HAP-1 (cell line): ENCODE data around the gene ZNF610.

Experiments
- DNase-seq, 2 experiments: peaks; one replicate each; pipeline ENCODE4 v3.0.0-alpha.2; 2016 to 2020; ENCODE audit warnings: low spot score in 2 of 2
- H3K27me3 ChIP-seq: fragments of 250-450 bp; sonication (Bioruptor Pico); 2 replicates; pipeline ENCODE4 v1.5.1; 2020; ENCODE audit warnings: low read depth, mild to moderate bottlenecking, moderate library complexity
- H3K36me3 ChIP-seq: fragments of 250-450 bp; sonication (Bioruptor Pico); replicated peaks from 2 replicates; pipeline ENCODE4 v1.5.1; 2020; ENCODE audit warnings: mild to moderate bottlenecking
- H3K4me1 ChIP-seq: fragments of 250-450 bp; sonication (Bioruptor Pico); 2 replicates; pipeline ENCODE4 v1.5.1; 2020; ENCODE audit warnings: mild to moderate bottlenecking
- H3K4me3 ChIP-seq: fragments of 250-450 bp; sonication (Bioruptor Pico); 2 replicates; pipeline ENCODE4 v1.5.1; 2020; ENCODE audit warnings: mild to moderate bottlenecking, moderate library complexity
- H3K9me3 ChIP-seq: fragments of 250-450 bp; sonication (Bioruptor Pico); 2 replicates; pipeline ENCODE4 v1.5.1; 2020; ENCODE audit warnings: mild to moderate bottlenecking, moderate library complexity
- in situ Hi-C: fragments of 300-500 bp; cut with MboI; formaldehyde crosslinking; loops from 3 replicates; pipeline ENCODE4 v1.14.3; 2020; ENCODE audit warnings: low sequenced_read_pairs, inconsistent platforms, mixed read lengths

Gene ZNF610

DNA sequence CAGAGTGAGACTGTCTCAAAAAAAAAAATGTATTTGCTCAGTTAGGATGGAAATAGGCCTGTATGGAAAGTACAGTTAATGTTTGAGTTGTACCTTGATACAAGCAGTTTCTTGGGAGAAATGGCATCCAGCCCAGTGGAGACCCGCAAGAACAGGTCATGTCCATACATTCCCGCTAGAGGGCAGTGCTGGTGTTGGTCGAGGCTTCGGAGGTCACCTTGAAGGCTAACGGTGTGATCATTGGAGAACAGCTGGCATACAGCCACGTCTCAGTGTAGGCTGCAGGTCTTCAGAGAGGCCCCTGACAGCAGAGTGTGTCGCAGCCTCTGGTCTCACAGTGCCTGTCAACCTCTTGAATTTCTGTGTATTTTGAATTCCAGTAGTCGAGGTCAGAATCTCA is 7.5 kb downstream of the ZNF610 start:
- in situ Hi-C loops, result no loop called here
- Histone ChIP-seq H3K4me1 (no peaks in the 10 kb centered on the region), H3K4me3 (no peak overlapping the region), H3K9me3 (no peaks in the 10 kb centered on the region), H3K27me3 (no peaks in the 10 kb centered on the region), H3K36me3 (no peaks in the 10 kb centered on the region)
- peak in 1 of 2 experiments; percentile 56 for DNase-seq

DNA sequence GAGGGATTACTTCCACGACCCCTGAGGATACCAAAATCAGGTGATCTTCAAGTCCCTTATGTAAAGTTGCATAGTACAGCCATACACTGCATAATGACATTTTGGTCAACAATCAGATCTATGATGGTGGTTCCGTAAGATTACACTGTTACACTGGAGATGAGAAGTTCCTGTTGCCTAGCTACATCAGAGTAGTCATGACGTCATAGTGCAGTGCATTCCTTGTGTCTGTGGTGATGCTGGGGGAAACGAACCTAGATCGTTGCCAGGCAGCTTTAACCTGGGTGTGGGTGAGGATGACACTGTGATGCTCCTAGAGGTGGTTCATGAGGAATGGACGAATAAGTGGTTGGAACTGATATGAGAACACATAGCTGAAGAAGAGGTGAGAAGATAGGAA is 9.1 kb downstream of the ZNF610 start:
- in situ Hi-C loops, result no loop called here
- Histone ChIP-seq H3K4me3 (no peak overlapping the region), H3K36me3 (no peaks in the 10 kb centered on the region), H3K27me3 (no peaks in the 10 kb centered on the region), H3K9me3 (no peaks in the 10 kb centered on the region; the same call in 1 of the 2 replicates), H3K4me1 (no peaks in the 10 kb centered on the region)
- no peak for DNase-seq

DNA sequence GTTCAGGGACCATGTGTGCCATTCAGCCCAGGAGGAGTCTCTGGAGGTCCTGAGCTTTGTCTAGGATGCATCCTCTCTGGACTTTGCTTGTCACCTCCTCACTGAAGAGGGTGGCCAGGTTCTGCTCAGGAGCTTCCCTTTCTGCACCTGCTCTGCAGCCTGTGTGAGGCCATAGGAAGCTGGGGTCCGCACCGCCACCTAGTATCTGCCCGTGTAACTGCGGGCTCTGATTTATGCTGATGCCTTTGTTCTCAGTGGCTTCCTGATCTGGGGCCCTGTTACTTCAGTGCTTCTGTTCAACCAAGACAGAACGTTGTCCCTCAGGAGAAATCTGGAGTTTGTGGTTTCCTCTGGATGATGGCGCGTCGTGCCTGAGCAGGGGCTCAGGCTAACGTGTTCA is 15.5 kb downstream of the ZNF610 start:
- Histone ChIP-seq H3K36me3 (no peaks in the 10 kb centered on the region), H3K9me3 (no peaks in the 10 kb centered on the region; the same call in 1 of the 2 replicates), H3K4me3 (no peak overlapping the region), H3K27me3 (no peaks in the 10 kb centered on the region), H3K4me1 (no peaks in the 10 kb centered on the region)
- DNase-seq, result no peak
- in situ Hi-C loops, result no loop called here

DNA sequence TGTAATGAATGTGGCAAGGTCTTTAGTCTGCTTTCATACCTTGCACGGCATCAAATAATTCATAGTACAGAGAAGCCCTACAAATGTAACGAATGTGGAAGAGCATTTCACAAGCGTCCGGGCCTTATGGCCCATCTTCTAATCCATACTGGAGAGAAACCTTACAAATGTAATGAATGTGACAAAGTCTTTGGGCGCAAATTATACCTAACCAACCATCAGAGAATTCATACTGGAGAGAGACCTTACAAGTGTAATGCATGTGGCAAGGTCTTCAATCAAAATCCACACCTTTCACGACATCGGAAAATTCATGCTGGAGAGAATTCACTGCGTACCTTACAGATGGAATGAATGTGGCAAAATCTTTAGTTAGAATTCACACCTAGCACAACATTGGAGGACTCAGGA is 30.4 kb downstream of the ZNF610 start:
- no peaks in the 10 kb centered on the region; the same call in 1 of the 2 replicates for H3K9me3 ChIP-seq
- H3K4me3 ChIP-seq, result no peak overlapping the region
- H3K36me3 ChIP-seq, result no peaks in the 10 kb centered on the region
- H3K27me3 ChIP-seq, result no peaks in the 10 kb centered on the region
- DNase-seq, result no peak
- in situ Hi-C loops, result no loop called here
- no peaks in the 10 kb centered on the region for H3K4me1 ChIP-seq

DNA sequence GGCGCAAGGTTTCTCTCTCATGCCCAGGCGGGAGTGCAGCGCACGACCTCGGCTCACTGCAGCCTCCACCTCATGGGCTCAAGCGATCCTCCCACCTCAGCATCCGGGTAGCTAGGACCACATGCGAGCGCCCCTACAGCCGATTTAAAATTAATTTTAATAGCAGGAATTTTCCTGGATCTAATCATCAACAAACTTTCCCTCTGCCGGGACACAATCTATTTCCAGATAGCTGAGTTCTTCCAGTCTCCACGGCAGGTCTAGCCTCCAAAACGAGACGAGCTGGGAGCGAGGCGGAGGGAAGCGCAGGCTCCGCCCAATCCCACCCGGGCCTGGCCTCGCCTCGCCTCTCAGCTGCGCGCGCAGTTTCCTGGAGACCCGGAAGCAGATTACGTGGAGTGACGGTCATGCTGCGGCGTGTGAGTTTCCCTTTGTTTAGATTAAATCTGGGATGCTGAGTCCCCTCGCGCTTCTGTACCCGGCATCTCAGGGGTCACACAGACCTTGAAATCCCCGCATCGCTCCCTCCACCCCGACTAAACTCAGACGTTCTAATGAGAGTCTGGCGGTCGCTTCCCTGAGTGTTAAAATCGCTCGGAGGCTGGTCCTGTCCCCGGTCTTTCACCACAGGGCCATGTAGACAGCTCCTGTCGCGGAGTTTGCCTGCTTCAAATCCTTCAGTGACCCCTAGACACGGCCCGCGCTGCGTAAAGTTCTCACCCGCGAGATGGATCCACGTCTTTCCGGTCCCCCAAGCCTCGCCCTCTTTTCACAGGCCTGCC is 33.7 kb downstream of the ZNF610 start, which contains the start of gene ZNF880:
TSS of gene ZNF880 (plus strand) at position 365 of the 782 bp plus-strand sequence. CDS start at position 408, 43 bp downstream.
- no peaks in the 10 kb centered on the region for H3K27me3 ChIP-seq
- H3K4me3 ChIP-seq, result no peak within 1 kb of the TSS
- in situ Hi-C loops, result no loop called here
- no peaks in the 10 kb centered on the region for H3K36me3 ChIP-seq
- H3K9me3 ChIP-seq, result no peaks in the 10 kb centered on the region; the same call in 1 of the 2 replicates
- DNase-seq, result no peak
- no peaks in the 10 kb centered on the region for H3K4me1 ChIP-seq

DNA sequence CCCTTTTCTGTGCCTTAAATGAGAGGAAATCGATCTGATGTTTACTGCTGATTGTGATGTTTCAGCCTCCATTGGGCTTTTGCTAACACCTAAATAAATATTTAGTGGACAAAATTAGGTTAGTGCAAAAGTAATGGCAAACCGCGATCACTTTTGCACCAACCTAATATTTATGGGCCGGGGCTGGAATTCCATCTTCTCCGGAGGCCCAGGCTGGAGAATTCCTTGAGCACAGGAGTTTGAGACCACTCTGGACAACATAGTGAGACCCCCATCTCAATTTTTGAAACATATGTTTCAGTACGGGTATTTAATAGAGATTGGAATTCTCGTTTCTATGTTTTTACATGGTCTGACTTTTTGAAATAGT is 34.3 kb downstream of the ZNF610 start:
- no peak for DNase-seq
- H3K9me3 ChIP-seq, result no peaks in the 10 kb centered on the region; the same call in 1 of the 2 replicates
- H3K36me3 ChIP-seq, result no peaks in the 10 kb centered on the region
- in situ Hi-C loops, result no loop called here
- no peaks in the 10 kb centered on the region for H3K4me1 ChIP-seq
- no peak overlapping the region for H3K4me3 ChIP-seq
- no peaks in the 10 kb centered on the region for H3K27me3 ChIP-seq

DNA sequence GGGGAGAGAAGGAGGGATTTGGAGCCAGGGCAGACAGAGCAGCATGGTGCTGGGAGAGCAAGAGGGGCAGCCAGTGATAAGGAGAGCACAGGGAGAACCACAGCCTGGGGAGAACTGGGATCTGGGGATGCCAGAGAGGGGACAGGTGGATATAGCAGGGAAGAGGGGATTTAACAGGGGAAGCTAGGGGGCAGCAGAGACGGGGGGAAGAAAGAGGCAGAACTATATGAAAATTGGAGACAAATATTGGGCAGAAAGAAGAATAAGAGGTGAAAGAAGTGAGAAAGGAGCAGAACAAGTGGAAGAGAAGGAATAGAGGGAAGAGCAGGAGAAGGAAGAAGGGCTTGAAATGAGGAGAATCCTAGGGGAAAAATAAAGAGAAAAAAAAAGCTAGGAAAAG is 55.1 kb downstream of the ZNF610 start:
- Histone ChIP-seq H3K4me1 (no peaks in the 10 kb centered on the region), H3K36me3 (no peaks in the 10 kb centered on the region), H3K4me3 (no peak overlapping the region), H3K9me3 (no peaks in the 10 kb centered on the region), H3K27me3 (no peaks in the 10 kb centered on the region)
- DNase-seq, result no peak
- in situ Hi-C loops, result no loop called here

DNA sequence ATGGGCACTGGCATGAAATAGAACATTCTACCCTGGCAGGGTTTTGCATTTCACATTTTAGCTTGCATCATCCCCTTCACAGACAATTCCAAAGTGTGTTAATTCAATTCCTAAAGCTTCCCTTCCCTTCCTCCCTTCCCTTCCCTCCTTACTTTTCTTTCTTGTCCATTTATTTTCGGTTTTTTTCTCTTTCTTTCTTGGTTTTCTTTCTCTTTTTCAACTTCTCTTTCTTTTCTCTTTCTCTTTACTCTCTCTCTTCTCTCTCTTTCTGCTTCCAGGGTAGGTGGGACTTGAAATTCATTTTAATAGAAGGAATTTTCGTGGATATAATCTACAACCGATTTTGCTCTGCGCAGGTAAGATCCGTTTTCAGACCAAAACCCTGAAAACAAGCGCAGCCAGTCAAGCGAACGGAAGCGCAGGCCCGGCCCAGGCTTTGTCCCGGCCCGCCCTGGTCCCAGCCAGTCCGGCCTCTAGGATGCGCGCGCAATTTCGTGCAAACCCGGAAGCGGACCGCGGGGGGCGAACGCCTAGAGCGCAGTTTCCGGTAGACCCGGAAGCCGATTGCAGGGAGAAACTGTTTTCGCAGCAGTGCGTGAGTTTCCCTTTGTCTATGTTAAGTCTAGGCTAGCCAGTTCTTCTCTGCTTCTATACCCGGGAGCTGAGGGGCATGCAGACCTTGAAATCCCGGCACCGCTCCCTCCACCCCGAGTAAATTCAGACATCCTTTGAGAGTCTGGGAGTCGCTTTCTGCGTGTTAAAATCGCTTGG is 61.5 kb downstream of the ZNF610 start, which contains the start of gene ZNF528:
TSS of gene ZNF528 (plus strand) at position 540 of the 771 bp plus-strand sequence. CDS start 4,165 bp downstream, outside the sequence.
- no peaks in the 10 kb centered on the region for H3K27me3 ChIP-seq
- DNase-seq, result no peak
- no peaks in the 10 kb centered on the region for H3K9me3 ChIP-seq
- H3K4me1 ChIP-seq, result no peaks in the 10 kb centered on the region
- no peak within 1 kb of the TSS for H3K4me3 ChIP-seq
- H3K36me3 ChIP-seq, result no peaks in the 10 kb centered on the region
- in situ Hi-C loops, result no loop called here

DNA sequence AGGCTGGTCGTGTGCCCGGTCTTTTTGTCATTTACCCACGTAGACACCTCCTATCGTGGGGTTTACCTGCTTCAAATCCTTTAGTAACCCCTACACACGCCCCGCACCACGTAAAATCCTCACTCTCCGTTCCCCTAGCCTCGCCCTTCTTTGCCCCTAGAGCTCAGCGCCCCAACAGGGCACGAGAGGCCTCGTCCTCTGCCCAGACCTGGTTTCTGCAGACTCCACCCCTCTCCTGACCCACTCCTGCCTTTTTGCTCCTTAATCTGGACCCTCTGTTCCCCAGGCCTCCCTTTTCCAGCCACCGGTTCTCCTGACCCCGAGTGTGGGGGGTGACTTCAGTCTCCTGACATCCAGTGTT is 62.0 kb downstream of the ZNF610 start:
- Histone ChIP-seq H3K9me3 (no peaks in the 10 kb centered on the region), H3K4me3 (no peak overlapping the region), H3K27me3 (no peaks in the 10 kb centered on the region), H3K4me1 (no peaks in the 10 kb centered on the region), H3K36me3 (no peaks in the 10 kb centered on the region)
- DNase-seq, result no peak
- in situ Hi-C loops, result no loop called here

DNA sequence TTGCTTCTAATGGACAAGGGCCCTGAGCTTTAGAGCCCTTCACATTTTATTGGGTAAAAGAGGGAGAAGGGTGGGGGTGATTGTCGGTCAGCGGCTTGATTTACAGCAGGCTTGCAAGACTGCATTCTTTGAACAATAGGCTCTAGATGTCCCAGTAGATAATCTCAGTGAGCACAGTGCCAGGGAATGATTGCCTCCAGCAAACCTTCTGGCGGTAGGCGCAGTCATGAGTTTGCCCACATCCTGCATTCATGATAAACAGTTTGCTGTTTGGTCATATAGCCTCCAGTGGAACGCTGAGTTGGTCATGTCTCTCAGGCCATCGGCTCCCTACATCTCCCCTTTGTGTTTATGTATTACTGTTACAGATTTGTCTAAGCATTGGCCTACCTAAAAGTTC is 74.2 kb downstream of the ZNF610 start:
- Histone ChIP-seq H3K4me1 (no peaks in the 10 kb centered on the region), H3K4me3 (no peak overlapping the region), H3K9me3 (no peaks in the 10 kb centered on the region), H3K27me3 (no peaks in the 10 kb centered on the region), H3K36me3 (no peaks in the 10 kb centered on the region)
- no peak for DNase-seq
- in situ Hi-C loops, result no loop called here

DNA sequence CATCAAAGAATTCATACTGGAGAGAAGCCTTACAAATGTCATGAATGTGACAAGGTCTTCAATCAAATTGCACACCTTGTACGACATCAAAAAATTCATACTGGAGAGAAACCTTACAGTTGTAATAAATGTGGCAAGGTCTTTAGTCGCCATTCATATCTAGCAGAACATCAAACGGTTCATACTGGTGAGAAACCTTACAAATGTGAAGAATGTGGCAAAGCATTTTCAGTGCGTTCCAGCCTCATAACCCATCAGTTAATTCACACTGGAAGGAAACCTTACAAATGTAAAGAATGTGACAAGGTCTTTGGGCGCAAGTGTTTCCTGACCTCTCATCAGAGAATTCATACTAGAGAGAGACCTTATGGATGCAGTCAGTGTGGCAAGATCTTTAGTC is 79.7 kb downstream of the ZNF610 start:
- Histone ChIP-seq H3K36me3 (no peaks in the 10 kb centered on the region), H3K27me3 (no peaks in the 10 kb centered on the region), H3K9me3 (no peaks in the 10 kb centered on the region; the same call in 1 of the 2 replicates), H3K4me3 (no peak overlapping the region), H3K4me1 (no peaks in the 10 kb centered on the region)
- no peak for DNase-seq
- in situ Hi-C loops, result no loop called here
